ENCODE measurements around the gene GALNTL6.
"Not testable (repeated sequence)": the region's sequence is repeated elsewhere in the genome, so short reads cannot be mapped to it uniquely, and the experiment has no call there.

GALNTL6 gene

GRCh38 chr4:173019664-173020063, 1206.5 kb downstream of the GALNTL6 start:
- no peak for DNase-seq (ENCODE audit: low read depth)

- not testable (repeated sequence) for DNase-seq (ENCODE audit: low read depth)
Measured at GRCh38 chr4:173021746-173022573, 1208.8 kb downstream of the GALNTL6 start.

- DNase-seq (ENCODE audit: low read depth), result no peak
Measured at GRCh38 chr4:173024203-173024602, 1211.0 kb downstream of the GALNTL6 start.

DNA sequence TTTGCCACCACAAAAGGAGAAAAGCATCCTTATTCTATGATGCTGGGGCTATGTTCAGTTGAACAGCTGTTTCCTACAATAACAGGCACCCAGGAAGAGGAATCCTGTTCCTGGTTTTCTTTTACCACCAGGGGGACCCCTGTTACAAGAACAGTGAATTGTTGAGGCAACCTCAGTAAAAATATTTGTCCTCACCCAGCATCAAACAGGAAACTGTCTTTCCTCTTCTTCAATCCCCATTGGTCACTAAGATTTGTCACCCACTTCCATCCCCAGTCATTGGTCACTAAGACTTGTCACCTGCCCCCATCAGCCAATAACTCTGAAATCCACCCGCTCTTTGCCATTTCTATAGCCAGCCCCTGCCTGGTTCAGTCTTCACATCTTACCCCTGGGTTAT, 1211.9 kb downstream of the GALNTL6 start:
- peak; percentile 75 for DNase-seq (ENCODE audit: low read depth)

GRCh38 chr4:173037242-173037641, 1224.0 kb downstream of the GALNTL6 start:
- DNase-seq (ENCODE audit: low read depth), result no peak

GRCh38 chr4:173038192-173038896, 1225.1 kb downstream of the GALNTL6 start:
- DNase-seq (ENCODE audit: low read depth), result no peak

- DNase-seq (ENCODE audit: low read depth), result no peak
Measured at GRCh38 chr4:173039617-173040577, 1226.7 kb downstream of the GALNTL6 start.

DNA sequence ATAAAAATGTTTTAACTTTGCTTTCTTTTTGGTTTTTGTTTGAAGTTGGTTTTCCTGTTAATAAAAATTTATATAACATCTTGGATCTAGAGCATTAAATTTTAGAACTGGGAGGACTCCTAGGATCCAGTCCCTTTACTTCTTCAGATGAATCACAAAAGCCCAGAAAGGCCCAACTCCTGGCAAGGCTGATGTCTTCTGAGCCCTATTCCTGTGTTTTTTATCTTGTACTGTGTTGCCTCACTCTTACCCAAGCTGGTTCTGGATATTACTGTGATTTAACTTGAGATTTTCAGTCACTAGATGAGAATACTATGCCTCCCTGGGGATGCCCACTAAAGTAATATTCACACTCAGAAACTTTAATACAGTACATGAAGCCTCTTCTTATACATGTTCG, 1228.3 kb downstream of the GALNTL6 start:
- no peak for DNase-seq (ENCODE audit: low read depth)

DNA sequence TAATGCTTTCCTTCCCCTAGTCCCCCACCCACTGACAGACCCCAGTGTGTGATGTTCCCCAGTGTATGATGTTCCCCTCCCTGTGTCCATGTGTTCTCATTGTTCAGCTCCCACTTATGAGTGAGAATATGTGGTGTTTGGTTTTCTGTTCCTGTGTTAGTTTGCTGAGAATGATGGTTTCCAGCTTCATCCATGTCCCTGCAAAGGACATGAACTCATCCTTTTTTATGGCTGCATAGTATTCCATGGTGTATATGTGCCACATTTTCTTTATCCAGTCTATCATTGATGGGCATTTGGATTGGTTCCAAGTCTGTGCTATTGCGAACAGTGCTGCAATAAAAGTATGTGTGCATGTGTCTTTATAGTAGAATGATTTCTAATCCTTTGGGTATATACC, 1228.9 kb downstream of the GALNTL6 start:
- not testable (repeated sequence) for DNase-seq (ENCODE audit: low read depth)

GRCh38 chr4:173044340-173044739, 1231.1 kb downstream of the GALNTL6 start:
- DNase-seq (ENCODE audit: low read depth), result no peak

- no peak for DNase-seq (ENCODE audit: low read depth)
Measured at GRCh38 chr4:173045571-173045970, 1232.4 kb downstream of the GALNTL6 start.

GRCh38 chr4:173046144-173046543, 1232.9 kb downstream of the GALNTL6 start:
- DNase-seq (ENCODE audit: low read depth), result no peak

GRCh38 chr4:173046818-173047217, 1233.6 kb downstream of the GALNTL6 start:
- DNase-seq (ENCODE audit: low read depth), result no peak

- no peak for DNase-seq (ENCODE audit: low read depth)
Measured at GRCh38 chr4:173051232-173051631, 1238.0 kb downstream of the GALNTL6 start.

- peak; percentile 22 for DNase-seq (ENCODE audit: low read depth)
Measured at GRCh38 chr4:173051716-173052115, 1238.5 kb downstream of the GALNTL6 start.

- no peak for DNase-seq (ENCODE audit: low read depth)
Measured at GRCh38 chr4:173052439-173052838, 1239.2 kb downstream of the GALNTL6 start.

- no peak for DNase-seq (ENCODE audit: low read depth)
Measured at GRCh38 chr4:173056271-173056670, 1243.1 kb downstream of the GALNTL6 start.

GRCh38 chr4:173056710-173057109, 1243.5 kb downstream of the GALNTL6 start:
- DNase-seq (ENCODE audit: low read depth), result no peak

GRCh38 chr4:173057442-173057841, 1244.2 kb downstream of the GALNTL6 start:
- DNase-seq (ENCODE audit: low read depth), result peak; percentile 26

DNA sequence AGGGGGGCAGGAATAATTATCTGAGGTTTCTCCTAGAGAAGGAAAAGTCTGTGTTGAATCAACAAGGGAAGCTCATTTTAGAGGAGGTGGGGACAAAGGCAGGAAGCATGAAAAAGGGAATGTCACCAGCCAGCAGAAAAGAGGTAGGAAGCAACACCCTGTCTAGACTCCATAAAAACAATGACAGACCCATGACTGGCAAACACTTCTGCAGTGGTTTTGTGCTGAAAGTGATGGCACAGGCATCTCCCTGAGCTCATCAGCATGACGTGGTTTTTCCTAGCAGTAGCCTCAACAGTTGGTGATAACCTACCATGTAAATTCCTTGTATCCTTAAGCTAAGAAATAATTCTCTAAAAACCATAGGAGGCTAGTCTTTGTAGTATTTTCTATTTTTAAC, 1244.7 kb downstream of the GALNTL6 start:
- peak; percentile 10 for DNase-seq (ENCODE audit: low read depth)

- DNase-seq (ENCODE audit: low read depth), result no peak
Measured at GRCh38 chr4:173061160-173061559, 1248.0 kb downstream of the GALNTL6 start.

GRCh38 chr4:173073939-173074500, 1260.8 kb downstream of the GALNTL6 start:
- DNase-seq (ENCODE audit: low read depth), result no peak
